ENCODE measurements around the gene ATP11B. TPM values are rescaled to one million over a fixed set of nuclear protein-coding genes. Genes with fewer than 3 reads are reported as not detected.
A peak's percentile ranks its signal among the peaks of the same experiment; 100 is the strongest.

The ATP11B gene
- total and polyA plus RNA-seq, 2 experiments from 2014 or later, result 19.8 to 60.5 TPM

GRCh38 chr3:182962166-182962565 is 168.9 kb downstream of the ATP11B start:
- Histone ChIP-seq H3K36me3 (replicated peaks; ENCODE audit: insufficient read depth, low read depth) (no peaks in the 10 kb centered on the region), H3K4me1 (ENCODE audit: insufficient read depth) (peaks cover 3% of the 10 kb centered on the region), H3K79me2 (peaks cover 29% of the 10 kb centered on the region), H2AFZ (no peak overlapping the region), H4K20me1 (ENCODE audit: insufficient read depth, poor library complexity, severe bottlenecking) (peaks cover 2% of the 10 kb centered on the region), H3K9me2 (replicated peaks; ENCODE audit: insufficient read depth) (no peaks in the 10 kb centered on the region), H3K27ac (peak overlapping the region; percentile 14), H3K4me2 (no peak overlapping the region), H3K9me3 (ENCODE audit: low read depth) (no peaks in the 10 kb centered on the region), H3K4me3 (no peak overlapping the region), H3K27me3 (no peaks in the 10 kb centered on the region)
- DNase-seq (ENCODE audit: low spot score), result no peak
- TF ChIP-seq EZH2phosphoT487 (IDR thresholded peaks at IDR 0.05; ENCODE audit: low read depth, severe bottlenecking, unreplicated experiment), result no peak
- TF ChIP-seq EZH2 (IDR thresholded peaks at IDR 0.05; ENCODE audit: borderline replicate concordance), result no peak
- no peak for TF ChIP-seq CTCF (IDR thresholded peaks at IDR 0.05; ENCODE audit: poor library complexity)

GRCh38 chr3:182964179-182964578 is 170.9 kb downstream of the ATP11B start:
- H3K36me3 ChIP-seq (replicated peaks; ENCODE audit: insufficient read depth, low read depth), result no peaks in the 10 kb centered on the region
- H3K79me2 ChIP-seq, result peaks cover 49% of the 10 kb centered on the region
- TF ChIP-seq CTCF (IDR thresholded peaks at IDR 0.05; ENCODE audit: poor library complexity), result no peak
- TF ChIP-seq EZH2phosphoT487 (IDR thresholded peaks at IDR 0.05; ENCODE audit: low read depth, severe bottlenecking, unreplicated experiment), result no peak
- TF ChIP-seq EZH2 (IDR thresholded peaks at IDR 0.05; ENCODE audit: borderline replicate concordance), result no peak
- H4K20me1 ChIP-seq (ENCODE audit: insufficient read depth, poor library complexity, severe bottlenecking), result peaks cover 9% of the 10 kb centered on the region
- no peaks in the 10 kb centered on the region for H3K9me2 ChIP-seq (replicated peaks; ENCODE audit: insufficient read depth)
- no peak overlapping the region for H3K27ac ChIP-seq
- no peak overlapping the region for H3K4me3 ChIP-seq
- no peak overlapping the region for H3K4me2 ChIP-seq
- peaks cover 8% of the 10 kb centered on the region for H3K4me1 ChIP-seq (ENCODE audit: insufficient read depth)
- H2AFZ ChIP-seq, result no peak overlapping the region
- 94% methylated on average over 1 of the region's 1 CpG for WGBS (ENCODE audit: low lambda C conversion rate, missing lambda C conversion rate)
- H3K9me3 ChIP-seq (ENCODE audit: low read depth), result no peaks in the 10 kb centered on the region
- DNase-seq (ENCODE audit: low spot score), result no peak
- H3K27me3 ChIP-seq, result no peaks in the 10 kb centered on the region

- no peak for DNase-seq (ENCODE audit: low spot score)
- no peaks in the 10 kb centered on the region for H3K36me3 ChIP-seq (replicated peaks; ENCODE audit: insufficient read depth, low read depth)
- peaks cover 13% of the 10 kb centered on the region for H4K20me1 ChIP-seq (ENCODE audit: insufficient read depth, poor library complexity, severe bottlenecking)
- WGBS (ENCODE audit: low lambda C conversion rate, missing lambda C conversion rate), result 90% methylated on average over 9 of the region's 9 CpGs
- no peak overlapping the region for H3K27ac ChIP-seq
- H3K9me3 ChIP-seq (ENCODE audit: low read depth), result no peaks in the 10 kb centered on the region
- H3K9me2 ChIP-seq (replicated peaks; ENCODE audit: insufficient read depth), result no peaks in the 10 kb centered on the region
- H2AFZ ChIP-seq, result no peak overlapping the region
- no peak overlapping the region for H3K4me2 ChIP-seq
- peaks cover 65% of the 10 kb centered on the region for H3K79me2 ChIP-seq
- H3K4me3 ChIP-seq, result no peak overlapping the region
- H3K27me3 ChIP-seq, result no peaks in the 10 kb centered on the region
- TF ChIP-seq EZH2 (IDR thresholded peaks at IDR 0.05; ENCODE audit: borderline replicate concordance) (no peak), CTCF (IDR thresholded peaks at IDR 0.05; ENCODE audit: poor library complexity) (no peak), EZH2phosphoT487 (IDR thresholded peaks at IDR 0.05; ENCODE audit: low read depth, severe bottlenecking, unreplicated experiment) (no peak)
- H3K4me1 ChIP-seq (ENCODE audit: insufficient read depth), result peaks cover 8% of the 10 kb centered on the region
Measured at GRCh38 chr3:182965861-182966366, 172.6 kb downstream of the ATP11B start.

All from hepatocyte (in vitro differentiated cells).